Ovary (tissue), 3 donors: ENCODE results near the gene RIC1.

Source experiments
- EP300 ChIP-seq: sonication (generic); formaldehyde crosslinking; IDR thresholded peaks from one replicate; pipeline ENCODE4 v1.6.1; 2017; ENCODE audit warnings: antibody characterized with exemption
- POLR2A ChIP-seq: fragments of 450-650 bp; IDR thresholded peaks from one replicate; pipeline ENCODE4 v1.6.1; 2017; ENCODE audit warnings: antibody characterized with exemption, mild to moderate bottlenecking, moderate library complexity
- TF ChIP-seq, protein P1 (sequence below), 3 donors: fragments of 450-650 bp in 2 of 3; fragments of 200-600 bp in 1 of 3; IDR thresholded peaks; one replicate each; pipeline versions ENCODE4 v1.5.1 to v1.8.0; 2016 to 2022; ENCODE audit warnings: antibody characterized with exemption in 3 of 3, mild to moderate bottlenecking in 1 of 3
- donor health status: DM: no; HTN: no; CAD: no.

DNA sequence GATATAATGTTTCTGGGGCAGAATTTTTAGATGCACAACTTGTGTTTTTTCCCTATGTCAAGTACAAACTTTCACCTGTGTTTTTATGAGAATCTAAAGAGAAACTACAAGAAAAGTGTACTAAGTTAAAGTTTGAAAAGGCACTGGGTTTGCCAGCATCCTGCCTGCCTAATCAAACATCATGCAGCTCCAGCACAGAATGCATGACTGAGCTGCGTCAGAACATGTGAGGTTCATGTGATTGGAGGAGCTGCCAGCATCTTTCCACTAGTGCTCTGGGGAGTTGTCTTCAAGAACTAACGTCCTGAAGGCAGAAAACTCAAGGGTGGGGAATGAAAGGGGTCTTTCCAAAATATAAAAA lies 46.1 kb upstream of the RIC1 start:
- TF ChIP-seq POLR2A (no peak), EP300 (no peak)
- TF ChIP-seq, protein P1, sequence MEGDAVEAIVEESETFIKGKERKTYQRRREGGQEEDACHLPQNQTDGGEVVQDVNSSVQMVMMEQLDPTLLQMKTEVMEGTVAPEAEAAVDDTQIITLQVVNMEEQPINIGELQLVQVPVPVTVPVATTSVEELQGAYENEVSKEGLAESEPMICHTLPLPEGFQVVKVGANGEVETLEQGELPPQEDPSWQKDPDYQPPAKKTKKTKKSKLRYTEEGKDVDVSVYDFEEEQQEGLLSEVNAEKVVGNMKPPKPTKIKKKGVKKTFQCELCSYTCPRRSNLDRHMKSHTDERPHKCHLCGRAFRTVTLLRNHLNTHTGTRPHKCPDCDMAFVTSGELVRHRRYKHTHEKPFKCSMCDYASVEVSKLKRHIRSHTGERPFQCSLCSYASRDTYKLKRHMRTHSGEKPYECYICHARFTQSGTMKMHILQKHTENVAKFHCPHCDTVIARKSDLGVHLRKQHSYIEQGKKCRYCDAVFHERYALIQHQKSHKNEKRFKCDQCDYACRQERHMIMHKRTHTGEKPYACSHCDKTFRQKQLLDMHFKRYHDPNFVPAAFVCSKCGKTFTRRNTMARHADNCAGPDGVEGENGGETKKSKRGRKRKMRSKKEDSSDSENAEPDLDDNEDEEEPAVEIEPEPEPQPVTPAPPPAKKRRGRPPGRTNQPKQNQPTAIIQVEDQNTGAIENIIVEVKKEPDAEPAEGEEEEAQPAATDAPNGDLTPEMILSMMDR (IDR thresholded peaks at IDR 0.05) = no peak
